ENCODE data around the gene GOLM1. TPM values are rescaled to one million over a fixed set of nuclear protein-coding genes. Genes with fewer than 3 reads are reported as not detected.
A peak's percentile ranks its signal among the peaks of the same experiment; 100 is the strongest.

The GOLM1 gene
- total and polyA plus RNA-seq, 9 of the 15 experiments (the other 6 are each of a cell fraction or from before 2014, with no cell fraction given) = 0.09 to 0.96 (median 0.40) TPM; not detected in 4

DNA sequence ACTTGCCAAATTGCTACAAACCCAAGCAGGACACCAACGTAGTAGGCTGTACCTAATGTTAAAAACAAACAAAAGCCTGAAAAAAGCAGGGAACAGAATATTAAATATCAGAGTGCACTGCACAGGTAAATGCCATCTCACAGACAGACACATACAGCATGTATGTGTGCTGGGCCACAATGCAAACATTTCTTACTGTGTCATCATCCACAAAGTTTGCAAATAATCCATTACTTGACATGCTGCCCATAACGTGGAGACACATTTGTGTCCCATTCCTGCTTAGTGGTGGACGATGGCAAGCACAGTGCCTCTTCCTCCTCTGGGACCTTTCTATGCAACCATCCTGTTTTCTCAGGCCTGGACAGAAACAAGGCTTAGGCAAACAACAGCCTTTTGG is 44.7 kb downstream of the GOLM1 start:
- POLR2A ChIA-PET = no interaction called here
- H3K79me2 ChIP-seq (ENCODE audit: control insufficient read depth, insufficient read depth, low read length) = no peaks in the 10 kb centered on the region
- H3K9me3 ChIP-seq (replicated peaks; ENCODE audit: control insufficient read depth, insufficient read depth, low read depth, low read length) = no peaks in the 10 kb centered on the region
- TF ChIP-seq ZNF165 (CRISPR knock-in tag; IDR thresholded peaks at IDR 0.05; ENCODE audit: borderline replicate concordance) (no peak), CEBPG (CRISPR knock-in tag; IDR thresholded peaks at IDR 0.05) (no peak), CEBPG (tag; conservative IDR thresholded peaks at IDR 0.05 in 1 of 2, IDR thresholded peaks at IDR 0.05 in 1 of 2) (peak in 1 of 2 experiments; percentile 69; a peak in 1 of 4 replicates)
- intact Hi-C loops (cut with micrococcal nuclease) (no loop called here), in situ Hi-C loops (cut with MboI) (no loop called here)
- H2AFZ ChIP-seq (ENCODE audit: low read depth, low read length) = no peak overlapping the region
- BruUV-seq (replicated peaks) = no TSS peak
- peaks cover 0 to 40% of the 10 kb centered on the region in 2 experiments; a peak in 4 of 5 replicates for H3K27me3 ChIP-seq (ENCODE audit: control insufficient read depth in 2 of 2, insufficient read depth in 2 of 2, low read length in 2 of 2)
- CTCF ChIA-PET (ENCODE audit: low intra/inter-chr PET ratio) = no interaction called here
- no peak overlapping the region for H3K9ac ChIP-seq (ENCODE audit: insufficient read depth in 1 of 2, low read depth in 2 of 2, low read length in 2 of 2)
- no peaks in the 10 kb centered on the region for H3K4me1 ChIP-seq (replicated peaks in 1 of 2; ENCODE audit: control insufficient read depth in 2 of 2, insufficient read depth in 2 of 2, low read length in 2 of 2)
- DNase-seq (ENCODE audit: extremely low read depth in 1 of 4, low spot score in 3 of 4) = no peak
- no peaks in the 10 kb centered on the region for H3K9me1 ChIP-seq (ENCODE audit: control insufficient read depth, insufficient read depth, low read length)
- no peaks in the 10 kb centered on the region for H4K20me1 ChIP-seq (replicated peaks; ENCODE audit: control insufficient read depth, insufficient read depth, low read length)
- H3K4me3 ChIP-seq = no peak overlapping the region
- no peak overlapping the region for H3K4me2 ChIP-seq (ENCODE audit: insufficient read depth, low read length)
- WGBS (ENCODE audit: insufficient coverage, low coverage, missing lambda C conversion rate) = 0% methylated on average over 3 of the region's 3 CpGs
- H3K27ac ChIP-seq (ENCODE audit: extremely low read depth, low read depth, low read length) = no peak overlapping the region
- peak; percentile 33; the same call in 1 of the 3 replicates for ATAC-seq
- no peak for FAIRE-seq
- H3K36me3 ChIP-seq (ENCODE audit: control insufficient read depth, insufficient read depth, low read length) = no peaks in the 10 kb centered on the region

DNA sequence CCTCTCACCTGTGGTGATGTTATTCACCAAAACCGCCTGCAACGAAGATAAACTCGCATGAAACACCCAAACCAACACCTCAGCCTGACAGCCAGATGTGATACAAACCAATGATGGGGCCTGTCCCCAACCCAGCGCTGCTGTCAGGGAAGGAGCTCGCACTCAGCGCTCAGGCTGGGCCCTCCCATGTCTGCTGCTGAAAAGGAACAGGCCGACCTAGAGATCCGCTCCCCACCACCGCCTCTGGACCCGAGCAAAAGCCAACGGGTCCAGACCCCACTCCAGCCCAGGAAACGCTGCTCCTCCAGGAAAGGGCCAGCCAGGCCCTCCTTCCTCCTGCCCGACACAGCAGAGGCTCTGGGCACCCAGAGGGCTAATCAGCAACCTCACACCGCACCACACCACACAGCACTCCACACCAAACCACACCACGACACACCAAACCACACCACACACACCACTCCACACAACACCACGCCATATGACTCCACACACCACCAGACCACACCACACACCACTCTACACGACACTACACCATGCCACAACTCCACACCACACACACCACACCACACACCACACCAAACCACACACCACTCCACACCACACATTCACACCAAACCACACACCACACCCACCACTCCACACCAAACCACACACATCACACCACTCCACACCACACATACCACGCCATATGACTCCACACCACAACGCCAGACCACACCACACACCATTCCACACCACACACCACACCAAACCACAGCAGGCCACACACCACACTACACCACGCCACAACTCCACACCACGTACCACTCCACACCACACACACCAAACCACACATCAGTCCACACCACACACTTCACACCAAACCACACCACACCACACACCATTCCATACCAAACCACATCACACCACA is 46.5 kb downstream of the GOLM1 start:
- in situ Hi-C loops (cut with MboI) (no loop called here), intact Hi-C loops (cut with micrococcal nuclease) (no loop called here)
- peaks cover 0 to 34% of the 10 kb centered on the region in 2 experiments; a peak in 3 of 5 replicates for H3K27me3 ChIP-seq (ENCODE audit: control insufficient read depth in 2 of 2, insufficient read depth in 2 of 2, low read length in 2 of 2)
- no peaks in the 10 kb centered on the region for H3K36me3 ChIP-seq (ENCODE audit: control insufficient read depth, insufficient read depth, low read length)
- no peak overlapping the region; a peak in 1 of 4 replicates for H3K9ac ChIP-seq (ENCODE audit: insufficient read depth in 1 of 2, low read depth in 2 of 2, low read length in 2 of 2)
- H3K27ac ChIP-seq (ENCODE audit: extremely low read depth, low read depth, low read length) = no peak overlapping the region
- no peak overlapping the region for H3K4me2 ChIP-seq (ENCODE audit: insufficient read depth, low read length)
- ChIA-PET CTCF (ENCODE audit: low intra/inter-chr PET ratio) (no interaction called here), POLR2A (no interaction called here)
- DNase-seq (ENCODE audit: extremely low read depth in 1 of 4, low spot score in 3 of 4) (no peak), ATAC-seq (peak; percentile 55), FAIRE-seq (no peak)
- no peak overlapping the region for H2AFZ ChIP-seq (ENCODE audit: low read depth, low read length)
- no peaks in the 10 kb centered on the region for H3K9me3 ChIP-seq (replicated peaks; ENCODE audit: control insufficient read depth, insufficient read depth, low read depth, low read length)
- H3K4me1 ChIP-seq (replicated peaks in 1 of 2; ENCODE audit: control insufficient read depth in 2 of 2, insufficient read depth in 2 of 2, low read length in 2 of 2) = no peaks in the 10 kb centered on the region
- no peaks in the 10 kb centered on the region for H4K20me1 ChIP-seq (replicated peaks; ENCODE audit: control insufficient read depth, insufficient read depth, low read length)
- BruUV-seq (replicated peaks) = no TSS peak
- TF ChIP-seq NFXL1 (CRISPR knock-in tag; IDR thresholded peaks at IDR 0.05) (no peak), NCOR1 (IDR thresholded peaks at IDR 0.05) (no peak), BACH1 (tag; IDR thresholded peaks at IDR 0.05) (no peak), HOXB6 (CRISPR knock-in tag; IDR thresholded peaks at IDR 0.05; ENCODE audit: borderline replicate concordance) (no peak), TEAD4 (IDR thresholded peaks at IDR 0.05; ENCODE audit: low read length) (no peak), TEAD4 (CRISPR knock-in tag; IDR thresholded peaks at IDR 0.05; ENCODE audit: borderline replicate concordance) (no peak)
- TF ChIP-seq, protein P1, sequence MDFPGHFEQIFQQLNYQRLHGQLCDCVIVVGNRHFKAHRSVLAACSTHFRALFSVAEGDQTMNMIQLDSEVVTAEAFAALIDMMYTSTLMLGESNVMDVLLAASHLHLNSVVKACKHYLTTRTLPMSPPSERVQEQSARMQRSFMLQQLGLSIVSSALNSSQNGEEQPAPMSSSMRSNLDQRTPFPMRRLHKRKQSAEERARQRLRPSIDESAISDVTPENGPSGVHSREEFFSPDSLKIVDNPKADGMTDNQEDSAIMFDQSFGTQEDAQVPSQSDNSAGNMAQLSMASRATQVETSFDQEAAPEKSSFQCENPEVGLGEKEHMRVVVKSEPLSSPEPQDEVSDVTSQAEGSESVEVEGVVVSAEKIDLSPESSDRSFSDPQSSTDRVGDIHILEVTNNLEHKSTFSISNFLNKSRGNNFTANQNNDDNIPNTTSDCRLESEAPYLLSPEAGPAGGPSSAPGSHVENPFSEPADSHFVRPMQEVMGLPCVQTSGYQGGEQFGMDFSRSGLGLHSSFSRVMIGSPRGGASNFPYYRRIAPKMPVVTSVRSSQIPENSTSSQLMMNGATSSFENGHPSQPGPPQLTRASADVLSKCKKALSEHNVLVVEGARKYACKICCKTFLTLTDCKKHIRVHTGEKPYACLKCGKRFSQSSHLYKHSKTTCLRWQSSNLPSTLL (IDR thresholded peaks at IDR 0.05) = no peak
- WGBS (ENCODE audit: insufficient coverage, low coverage, missing lambda C conversion rate) = 13% methylated on average over 10 of the region's 21 CpGs
- H3K79me2 ChIP-seq (ENCODE audit: control insufficient read depth, insufficient read depth, low read length) = no peaks in the 10 kb centered on the region
- no peaks in the 10 kb centered on the region for H3K9me1 ChIP-seq (ENCODE audit: control insufficient read depth, insufficient read depth, low read length)
- H3K4me3 ChIP-seq = no peak overlapping the region

Data from K562 (cell line).